Nephron progenitor cell (in vitro differentiated cells): ENCODE measurements around the gene TSC22D3.

Source experiments
- DNase-seq: peaks from one replicate; pipeline ENCODE4 v3.0.0; 2021
- H3K27ac Mint-ChIP-seq: 2 replicates; pipeline ENCODE4 v1.8.0; 2021; ENCODE audit warnings: mild to moderate bottlenecking, moderate library complexity, mixed read lengths
- H3K27me3 Mint-ChIP-seq: 2 replicates; pipeline ENCODE4 v1.8.0; 2021; ENCODE audit warnings: mild to moderate bottlenecking, low read depth, mixed read lengths; ENCODE audit not compliant: poor library complexity
- H3K36me3 Mint-ChIP-seq: 2 replicates; pipeline ENCODE4 v1.8.0; 2021; ENCODE audit warnings: low read depth, mixed read lengths
- H3K4me1 Mint-ChIP-seq: 2 replicates; pipeline ENCODE4 v1.8.0; 2021; ENCODE audit warnings: mixed read lengths
- H3K4me3 Mint-ChIP-seq: 2 replicates; pipeline ENCODE4 v1.8.0; 2021; ENCODE audit warnings: mild to moderate bottlenecking, moderate library complexity, mixed read lengths
- H3K9me3 Mint-ChIP-seq: 2 replicates; pipeline ENCODE4 v1.8.0; 2021; ENCODE audit warnings: mild to moderate bottlenecking, moderate library complexity, mixed read lengths
- TF ChIP-seq, protein P1 (sequence below): fragments of 200-600 bp; sonication (generic); IDR thresholded peaks from 2 replicates; pipeline ENCODE4 v1.5.0; 2021; ENCODE audit warnings: antibody characterized with exemption

The TSC22D3 gene

DNA sequence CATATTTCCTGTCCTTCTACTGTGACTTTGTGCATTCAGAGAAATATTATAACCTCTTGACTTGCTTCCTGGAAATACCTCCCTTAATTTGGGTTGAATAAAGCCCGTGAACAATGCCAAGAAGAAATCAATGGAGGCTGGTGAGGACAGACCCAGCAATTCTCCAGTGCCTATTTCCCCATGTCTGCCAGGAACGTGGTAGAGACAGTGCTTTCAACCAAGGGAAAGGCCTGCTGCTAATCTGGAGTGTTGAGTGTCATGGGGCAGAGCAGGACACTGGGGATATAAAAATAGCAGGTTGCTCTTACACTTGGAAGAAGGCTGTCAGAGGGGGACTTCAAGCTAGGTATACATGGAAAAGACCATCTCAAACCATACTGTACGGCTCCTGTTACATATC lies 19.9 kb downstream of the TSC22D3 start:
- Mint-ChIP-seq H3K36me3 (no peaks in the 10 kb centered on the region), H3K4me3 (no peak overlapping the region), H3K27me3 (peaks cover 23% of the 10 kb centered on the region), H3K27ac (no peak overlapping the region), H3K9me3 (peaks cover 43% of the 10 kb centered on the region), H3K4me1 (peaks cover 25% of the 10 kb centered on the region)
- TF ChIP-seq, protein P1, sequence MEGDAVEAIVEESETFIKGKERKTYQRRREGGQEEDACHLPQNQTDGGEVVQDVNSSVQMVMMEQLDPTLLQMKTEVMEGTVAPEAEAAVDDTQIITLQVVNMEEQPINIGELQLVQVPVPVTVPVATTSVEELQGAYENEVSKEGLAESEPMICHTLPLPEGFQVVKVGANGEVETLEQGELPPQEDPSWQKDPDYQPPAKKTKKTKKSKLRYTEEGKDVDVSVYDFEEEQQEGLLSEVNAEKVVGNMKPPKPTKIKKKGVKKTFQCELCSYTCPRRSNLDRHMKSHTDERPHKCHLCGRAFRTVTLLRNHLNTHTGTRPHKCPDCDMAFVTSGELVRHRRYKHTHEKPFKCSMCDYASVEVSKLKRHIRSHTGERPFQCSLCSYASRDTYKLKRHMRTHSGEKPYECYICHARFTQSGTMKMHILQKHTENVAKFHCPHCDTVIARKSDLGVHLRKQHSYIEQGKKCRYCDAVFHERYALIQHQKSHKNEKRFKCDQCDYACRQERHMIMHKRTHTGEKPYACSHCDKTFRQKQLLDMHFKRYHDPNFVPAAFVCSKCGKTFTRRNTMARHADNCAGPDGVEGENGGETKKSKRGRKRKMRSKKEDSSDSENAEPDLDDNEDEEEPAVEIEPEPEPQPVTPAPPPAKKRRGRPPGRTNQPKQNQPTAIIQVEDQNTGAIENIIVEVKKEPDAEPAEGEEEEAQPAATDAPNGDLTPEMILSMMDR, result no peak
- no peak for DNase-seq

DNA sequence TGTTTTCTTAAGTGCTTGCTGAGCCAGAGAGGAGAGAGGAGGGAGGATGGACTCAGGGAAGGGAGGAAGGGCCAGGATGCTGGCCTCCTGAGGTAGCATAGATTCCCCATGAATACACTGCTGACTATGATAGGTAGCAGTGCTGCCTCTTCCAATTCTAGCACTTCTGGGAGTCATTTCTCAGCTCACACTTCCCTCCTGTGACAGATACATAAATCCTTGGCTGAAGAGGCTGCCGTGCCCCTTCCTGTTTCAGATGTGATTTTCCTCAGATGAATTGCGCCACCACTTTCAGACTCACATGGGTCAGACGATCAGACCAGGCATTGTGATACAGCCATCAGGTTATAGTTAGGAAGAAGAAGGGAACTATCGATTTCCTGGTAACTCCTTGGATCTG lies 22.4 kb downstream of the TSC22D3 start:
- H3K4me3 Mint-ChIP-seq, result no peak overlapping the region
- H3K27me3 Mint-ChIP-seq, result peaks cover 20% of the 10 kb centered on the region
- no peak for DNase-seq
- H3K4me1 Mint-ChIP-seq, result peaks cover 42% of the 10 kb centered on the region
- H3K36me3 Mint-ChIP-seq, result no peaks in the 10 kb centered on the region
- peaks cover 31% of the 10 kb centered on the region for H3K9me3 Mint-ChIP-seq
- H3K27ac Mint-ChIP-seq, result no peak overlapping the region
- TF ChIP-seq, protein P1, result no peak

DNA sequence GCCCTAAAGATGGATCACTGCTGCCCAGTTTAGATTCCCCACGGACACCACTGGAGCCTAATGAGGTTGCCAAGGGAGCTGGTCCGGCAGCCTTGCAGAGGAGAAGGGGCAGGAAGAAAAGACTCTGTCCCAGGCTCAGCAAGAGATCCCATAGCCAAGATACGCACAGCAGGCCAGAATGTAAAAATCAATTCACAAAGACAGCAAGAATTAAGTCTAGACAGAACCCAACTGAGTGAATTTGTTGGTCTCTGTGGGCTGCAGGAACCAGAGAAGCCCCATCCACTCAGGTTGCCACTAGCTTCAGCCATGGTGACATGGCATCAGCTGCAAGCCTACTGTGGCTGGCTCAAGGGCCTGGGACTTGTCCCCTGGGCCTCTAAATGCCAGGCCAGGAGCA lies 22.9 kb downstream of the TSC22D3 start:
- Mint-ChIP-seq H3K4me3 (no peak overlapping the region), H3K27me3 (peaks cover 20% of the 10 kb centered on the region), H3K9me3 (peaks cover 26% of the 10 kb centered on the region), H3K36me3 (no peaks in the 10 kb centered on the region), H3K27ac (no peak overlapping the region), H3K4me1 (peaks cover 47% of the 10 kb centered on the region)
- TF ChIP-seq, protein P1, result no peak
- no peak for DNase-seq

DNA sequence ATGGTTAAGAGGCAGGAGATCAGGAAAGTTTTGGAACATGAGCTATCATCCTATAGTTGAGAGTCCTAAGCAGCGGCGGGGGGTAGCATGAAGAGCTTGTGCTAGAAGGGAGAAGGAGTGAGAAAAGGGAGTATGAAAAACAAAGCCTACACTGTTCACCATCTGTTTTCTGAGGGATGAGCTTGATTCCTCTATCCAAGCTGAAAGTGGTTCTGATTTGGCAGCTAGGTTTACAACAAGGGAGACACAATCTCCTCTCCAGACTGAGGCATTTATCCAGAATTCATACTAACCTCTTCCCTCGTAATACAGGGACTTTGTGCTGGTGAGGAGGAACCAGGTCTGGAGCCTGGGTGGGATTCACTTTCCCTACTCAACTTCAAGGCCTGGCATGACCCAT lies 23.5 kb downstream of the TSC22D3 start:
- Mint-ChIP-seq H3K4me3 (no peak overlapping the region), H3K4me1 (peaks cover 52% of the 10 kb centered on the region), H3K27me3 (peaks cover 16% of the 10 kb centered on the region), H3K9me3 (peaks cover 26% of the 10 kb centered on the region), H3K27ac (no peak overlapping the region), H3K36me3 (no peaks in the 10 kb centered on the region)
- TF ChIP-seq, protein P1, result no peak
- no peak for DNase-seq

DNA sequence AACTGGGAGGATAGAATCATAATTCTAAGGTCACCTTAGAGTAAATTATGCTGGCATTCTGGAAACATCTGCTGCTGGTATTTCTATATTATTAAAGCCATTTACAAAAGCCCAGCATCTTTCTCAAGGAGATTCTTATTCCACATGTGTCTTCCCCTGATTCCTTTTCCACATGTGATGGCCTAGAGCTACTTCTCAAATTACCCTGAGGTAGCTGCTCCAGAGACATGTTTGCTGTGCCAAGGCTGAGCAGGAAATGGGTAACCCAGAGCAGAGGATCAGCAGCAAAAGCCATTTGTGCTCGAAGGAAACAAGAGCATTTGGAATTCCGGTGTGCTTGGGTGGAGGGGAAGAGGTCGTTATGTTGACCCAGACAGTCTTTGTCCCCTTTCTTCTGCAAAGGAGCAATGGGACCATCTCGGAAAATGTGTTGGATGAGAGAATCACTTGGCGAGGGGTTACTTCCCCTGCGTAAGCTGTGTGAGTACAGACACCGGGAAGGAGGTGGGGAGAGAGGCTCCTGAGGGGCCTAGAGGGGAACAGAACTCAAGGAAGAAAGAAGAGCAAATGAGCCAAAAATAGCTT lies 24.6 kb downstream of the TSC22D3 start:
- H3K27me3 Mint-ChIP-seq, result peaks cover 9% of the 10 kb centered on the region
- no peak overlapping the region for H3K4me3 Mint-ChIP-seq
- TF ChIP-seq, protein P1, result no peak
- peak overlapping the region; percentile 18 for H3K27ac Mint-ChIP-seq
- no peaks in the 10 kb centered on the region for H3K36me3 Mint-ChIP-seq
- peaks cover 29% of the 10 kb centered on the region for H3K9me3 Mint-ChIP-seq
- DNase-seq, result no peak
- peaks cover 49% of the 10 kb centered on the region for H3K4me1 Mint-ChIP-seq

DNA sequence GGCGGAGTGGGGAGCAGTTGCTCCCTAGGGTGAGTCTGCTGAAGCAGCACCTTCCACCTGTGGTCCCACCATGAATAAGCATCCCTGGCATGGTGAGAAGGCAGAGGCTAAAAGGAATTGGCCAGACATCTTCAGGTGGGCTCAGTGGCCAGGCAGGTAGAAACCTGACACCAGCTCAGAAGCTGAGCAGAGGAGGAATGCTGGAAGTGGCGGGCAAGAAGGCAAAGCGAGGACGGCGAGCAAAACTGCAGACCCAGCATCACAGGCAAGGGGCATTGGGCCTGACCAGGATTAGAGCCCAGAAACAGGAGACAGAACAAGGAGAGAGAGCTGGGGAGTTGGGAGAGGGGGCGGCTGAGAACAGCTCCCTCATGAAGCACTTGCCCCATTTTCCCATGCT lies 25.3 kb downstream of the TSC22D3 start:
- DNase-seq, result no peak
- Mint-ChIP-seq H3K36me3 (no peaks in the 10 kb centered on the region), H3K27me3 (peaks cover 6% of the 10 kb centered on the region), H3K9me3 (peaks cover 24% of the 10 kb centered on the region), H3K4me1 (peaks cover 49% of the 10 kb centered on the region), H3K4me3 (no peak overlapping the region), H3K27ac (no peak overlapping the region)
- TF ChIP-seq, protein P1, result no peak
